Measurements from ENCODE around the gene ANKS1A. TPM values are rescaled to one million over a fixed set of nuclear protein-coding genes. Genes with fewer than 3 reads are reported as not detected.

ANKS1A gene
- polyA plus RNA-seq, 3 donors, result 1.7 to 8.0 (median 3.1) TPM

DNA sequence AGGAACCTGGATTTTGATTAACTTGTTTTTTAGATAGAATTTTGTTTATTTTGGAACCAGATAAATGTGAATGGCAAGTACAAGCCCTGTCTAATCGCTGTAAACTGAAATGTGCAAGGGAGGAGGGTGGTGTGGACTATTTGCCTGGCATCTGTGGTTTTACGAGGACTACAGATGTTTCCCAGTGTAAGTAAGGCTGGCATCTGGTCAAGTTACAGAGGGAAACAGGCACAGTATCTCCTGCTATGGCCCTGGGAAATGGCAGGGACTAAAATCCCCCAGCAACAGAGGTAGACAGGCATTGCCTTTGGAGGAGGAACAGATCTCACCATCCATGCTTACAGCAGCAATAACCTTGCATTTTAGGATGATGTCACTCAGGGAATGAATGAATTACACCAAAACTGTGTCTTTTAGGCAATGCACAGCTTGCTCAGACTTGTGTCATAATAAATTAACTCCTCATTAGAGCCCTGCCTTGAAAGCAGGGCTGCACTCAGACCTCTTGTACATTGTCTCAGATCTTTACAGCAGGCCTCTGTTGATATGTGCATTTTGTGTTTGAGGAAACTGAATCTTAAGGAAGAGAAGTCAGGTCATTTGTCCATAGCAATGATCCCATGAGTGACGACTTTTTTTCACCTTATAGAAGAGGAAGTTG lies 155.8 kb downstream of the ANKS1A start:
- TF ChIP-seq, protein P1, sequence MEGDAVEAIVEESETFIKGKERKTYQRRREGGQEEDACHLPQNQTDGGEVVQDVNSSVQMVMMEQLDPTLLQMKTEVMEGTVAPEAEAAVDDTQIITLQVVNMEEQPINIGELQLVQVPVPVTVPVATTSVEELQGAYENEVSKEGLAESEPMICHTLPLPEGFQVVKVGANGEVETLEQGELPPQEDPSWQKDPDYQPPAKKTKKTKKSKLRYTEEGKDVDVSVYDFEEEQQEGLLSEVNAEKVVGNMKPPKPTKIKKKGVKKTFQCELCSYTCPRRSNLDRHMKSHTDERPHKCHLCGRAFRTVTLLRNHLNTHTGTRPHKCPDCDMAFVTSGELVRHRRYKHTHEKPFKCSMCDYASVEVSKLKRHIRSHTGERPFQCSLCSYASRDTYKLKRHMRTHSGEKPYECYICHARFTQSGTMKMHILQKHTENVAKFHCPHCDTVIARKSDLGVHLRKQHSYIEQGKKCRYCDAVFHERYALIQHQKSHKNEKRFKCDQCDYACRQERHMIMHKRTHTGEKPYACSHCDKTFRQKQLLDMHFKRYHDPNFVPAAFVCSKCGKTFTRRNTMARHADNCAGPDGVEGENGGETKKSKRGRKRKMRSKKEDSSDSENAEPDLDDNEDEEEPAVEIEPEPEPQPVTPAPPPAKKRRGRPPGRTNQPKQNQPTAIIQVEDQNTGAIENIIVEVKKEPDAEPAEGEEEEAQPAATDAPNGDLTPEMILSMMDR (IDR thresholded peaks at IDR 0.05), result no peak
- peaks cover 45% of the 10 kb centered on the region for H3K4me1 Mint-ChIP-seq
- peak; percentile 59 to 75 (median 74) for DNase-seq
- H3K27me3 ChIP-seq (ENCODE audit: control insufficient read depth in 2 of 2, insufficient read depth in 2 of 2, low read length in 2 of 2), result no peaks in the 10 kb centered on the region
- H3K27ac Mint-ChIP-seq, result peak overlapping the region; percentile 84 to 97 (median 90)
- H3K36me3 Mint-ChIP-seq, result peaks cover 37 to 41% of the 10 kb centered on the region in 2 donors
- peak overlapping the region; percentile 8 to 80 for H3K27ac ChIP-seq (ENCODE audit: low read depth in 1 of 2, low read length in 2 of 2)
- no peaks in the 10 kb centered on the region for H3K79me2 ChIP-seq (ENCODE audit: insufficient read depth, low read length)
- intact Hi-C loops (cut with micrococcal nuclease), result loop anchor here in 1 of 2 donors (10.0 kb wide), 1 partner anchor 160 kb away; the partner anchor contains the start of genes ANKS1A and TAF11
- H2AFZ ChIP-seq (ENCODE audit: insufficient read depth, low read depth, low read length, poor library complexity, severe bottlenecking), result no peak overlapping the region
- no peaks in the 10 kb centered on the region for H3K9me3 ChIP-seq (replicated peaks in 1 of 2; ENCODE audit: control insufficient read depth in 1 of 2, insufficient read depth in 1 of 2, low read length in 2 of 2)
- peaks cover 6 to 20% of the 10 kb centered on the region in 2 donors for H3K36me3 ChIP-seq (replicated peaks in 1 of 2; ENCODE audit: control insufficient read depth in 1 of 2, insufficient read depth in 2 of 2, low read length in 2 of 2)
- no peaks in the 10 kb centered on the region for H4K20me1 ChIP-seq (ENCODE audit: insufficient read depth, low read length)
- WGBS (ENCODE audit: insufficient coverage), result 0% methylated on average over 2 of the region's 3 CpGs
- no peak overlapping the region for H3K9ac ChIP-seq (ENCODE audit: insufficient read depth, low read length, poor library complexity, severe bottlenecking)
- H3K4me1 ChIP-seq (ENCODE audit: control insufficient read depth in 1 of 2, insufficient read depth in 2 of 2, low read length in 2 of 2), result peaks cover 65 to 84% of the 10 kb centered on the region in 2 donors
- peak overlapping the region in 1 of 2 donors; percentile 48 for H3K4me3 Mint-ChIP-seq
- H3K9me3 Mint-ChIP-seq, result no peaks in the 10 kb centered on the region
- H3K4me3 ChIP-seq (replicated peaks in 1 of 3; ENCODE audit: low read depth in 2 of 3, low read length in 3 of 3), result no peak overlapping the region
- no peak overlapping the region for H3K4me2 ChIP-seq (replicated peaks; ENCODE audit: extremely low read depth, low read length, poor library complexity, severe bottlenecking)
- no peaks in the 10 kb centered on the region for H3K27me3 Mint-ChIP-seq (ENCODE audit: low read depth in 3 of 3)

DNA sequence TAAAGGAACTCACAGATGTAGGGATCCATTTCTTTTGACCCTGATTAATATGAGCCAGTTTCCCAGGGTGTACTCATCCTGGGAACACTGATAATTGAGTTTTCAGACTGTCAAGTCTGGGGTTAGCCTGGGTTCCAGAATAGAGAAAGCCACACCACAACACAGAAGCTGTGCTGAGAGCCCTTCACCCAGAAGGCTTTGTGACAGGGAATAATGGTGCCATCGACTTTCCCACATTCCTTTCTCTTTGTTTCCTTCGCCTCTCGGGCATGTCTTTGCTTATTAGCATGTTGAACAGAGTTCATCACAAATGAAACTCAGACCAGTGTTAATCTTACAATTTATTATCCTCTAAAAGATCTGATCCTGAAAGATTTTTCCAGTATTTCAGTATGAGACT lies 157.0 kb downstream of the ANKS1A start:
- Mint-ChIP-seq H3K36me3 (peaks cover 26 to 31% of the 10 kb centered on the region in 2 donors), H3K4me1 (peaks cover 45% of the 10 kb centered on the region), H3K27me3 (ENCODE audit: low read depth in 3 of 3) (no peaks in the 10 kb centered on the region), H3K4me3 (no peak overlapping the region), H3K27ac (peak overlapping the region in 3 of 7 donors; percentile 61 to 97 (median 70)), H3K9me3 (no peaks in the 10 kb centered on the region)
- Histone ChIP-seq H2AFZ (ENCODE audit: insufficient read depth, low read depth, low read length, poor library complexity, severe bottlenecking) (no peak overlapping the region), H3K4me1 (ENCODE audit: control insufficient read depth in 1 of 2, insufficient read depth in 2 of 2, low read length in 2 of 2) (peaks cover 69 to 94% of the 10 kb centered on the region in 2 donors), H3K27me3 (ENCODE audit: control insufficient read depth in 2 of 2, insufficient read depth in 2 of 2, low read length in 2 of 2) (no peaks in the 10 kb centered on the region), H3K27ac (ENCODE audit: low read depth in 1 of 2, low read length in 2 of 2) (peak overlapping the region in 1 of 2 donors; percentile 80), H3K36me3 (replicated peaks in 1 of 2; ENCODE audit: control insufficient read depth in 1 of 2, insufficient read depth in 2 of 2, low read length in 2 of 2) (peaks cover 5 to 15% of the 10 kb centered on the region in 2 donors), H4K20me1 (ENCODE audit: insufficient read depth, low read length) (no peaks in the 10 kb centered on the region), H3K79me2 (ENCODE audit: insufficient read depth, low read length) (no peaks in the 10 kb centered on the region), H3K4me3 (replicated peaks in 1 of 3; ENCODE audit: low read depth in 2 of 3, low read length in 3 of 3) (no peak overlapping the region), H3K9ac (ENCODE audit: insufficient read depth, low read length, poor library complexity, severe bottlenecking) (no peak overlapping the region), H3K4me2 (replicated peaks; ENCODE audit: extremely low read depth, low read length, poor library complexity, severe bottlenecking) (no peak overlapping the region), H3K9me3 (replicated peaks in 1 of 2; ENCODE audit: control insufficient read depth in 1 of 2, insufficient read depth in 1 of 2, low read length in 2 of 2) (no peaks in the 10 kb centered on the region)
- 90% methylated on average over 3 of the region's 3 CpGs for WGBS (ENCODE audit: insufficient coverage)
- intact Hi-C loops (cut with micrococcal nuclease), result loop anchor here in 1 of 2 donors (10.0 kb wide), 1 partner anchor 161 kb away; the partner anchor contains the start of genes ANKS1A and TAF11
- no peak for DNase-seq
- TF ChIP-seq, protein P1 (IDR thresholded peaks at IDR 0.05), result no peak

Measured in CD14-positive monocyte (primary cell).